Measurements from ENCODE around the gene RABL6.

Gene RABL6

GRCh38 chr9:136852664-136853595 is 45.2 kb downstream of the RABL6 start:
- Histone ChIP-seq H3K27me3 (ENCODE audit: insufficient read depth, low read depth) (no peaks in the 10 kb centered on the region), H3K36me3 (ENCODE audit: insufficient read depth) (no peaks in the 10 kb centered on the region), H2AFZ (ENCODE audit: low read depth) (no peak overlapping the region), H3K4me2 (no peak overlapping the region), H4K20me1 (ENCODE audit: insufficient read depth) (no peaks in the 10 kb centered on the region), H3K79me2 (ENCODE audit: insufficient read depth, low read depth) (no peaks in the 10 kb centered on the region), H3K4me1 (ENCODE audit: low read depth, poor library complexity, severe bottlenecking) (peaks cover 2% of the 10 kb centered on the region), H3K4me3 (IDR thresholded peaks at IDR 0.05; ENCODE audit: insufficient read depth, low read depth, low read length) (no peak overlapping the region), H3K9ac (no peak overlapping the region), H3K27ac (no peak overlapping the region)
- TF ChIP-seq, protein P1, sequence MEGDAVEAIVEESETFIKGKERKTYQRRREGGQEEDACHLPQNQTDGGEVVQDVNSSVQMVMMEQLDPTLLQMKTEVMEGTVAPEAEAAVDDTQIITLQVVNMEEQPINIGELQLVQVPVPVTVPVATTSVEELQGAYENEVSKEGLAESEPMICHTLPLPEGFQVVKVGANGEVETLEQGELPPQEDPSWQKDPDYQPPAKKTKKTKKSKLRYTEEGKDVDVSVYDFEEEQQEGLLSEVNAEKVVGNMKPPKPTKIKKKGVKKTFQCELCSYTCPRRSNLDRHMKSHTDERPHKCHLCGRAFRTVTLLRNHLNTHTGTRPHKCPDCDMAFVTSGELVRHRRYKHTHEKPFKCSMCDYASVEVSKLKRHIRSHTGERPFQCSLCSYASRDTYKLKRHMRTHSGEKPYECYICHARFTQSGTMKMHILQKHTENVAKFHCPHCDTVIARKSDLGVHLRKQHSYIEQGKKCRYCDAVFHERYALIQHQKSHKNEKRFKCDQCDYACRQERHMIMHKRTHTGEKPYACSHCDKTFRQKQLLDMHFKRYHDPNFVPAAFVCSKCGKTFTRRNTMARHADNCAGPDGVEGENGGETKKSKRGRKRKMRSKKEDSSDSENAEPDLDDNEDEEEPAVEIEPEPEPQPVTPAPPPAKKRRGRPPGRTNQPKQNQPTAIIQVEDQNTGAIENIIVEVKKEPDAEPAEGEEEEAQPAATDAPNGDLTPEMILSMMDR (conservative IDR thresholded peaks at IDR 0.05; ENCODE audit: low read depth, low read length) = no peak

DNA sequence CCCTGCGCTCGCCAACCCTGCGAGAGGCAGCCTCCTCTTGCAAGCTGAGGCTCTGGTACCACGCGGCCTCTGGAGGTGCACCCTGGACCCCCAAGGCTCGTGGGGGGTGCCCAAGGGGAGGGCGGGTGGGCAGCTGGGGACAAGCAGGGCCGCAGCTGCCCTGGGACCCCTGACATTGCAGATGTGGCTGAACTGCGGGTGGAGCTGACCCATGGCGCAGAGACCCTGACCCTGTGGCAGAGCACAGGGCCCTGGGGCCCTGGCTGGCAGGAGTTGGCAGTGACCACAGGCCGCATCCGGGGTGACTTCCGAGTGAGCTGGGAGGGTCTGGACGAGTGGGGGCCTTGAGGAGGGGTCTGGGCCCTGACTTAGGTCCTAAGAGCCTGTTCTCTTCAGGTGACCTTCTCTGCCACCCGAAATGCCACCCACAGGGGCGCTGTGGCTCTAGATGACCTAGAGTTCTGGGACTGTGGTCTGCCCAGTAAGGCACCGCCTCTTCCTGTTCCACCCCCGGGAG is 45.9 kb downstream of the RABL6 start:
- H3K4me3 ChIP-seq (IDR thresholded peaks at IDR 0.05; ENCODE audit: insufficient read depth, low read depth, low read length) = no peak overlapping the region
- no peaks in the 10 kb centered on the region for H3K36me3 ChIP-seq (ENCODE audit: insufficient read depth)
- no peak overlapping the region for H3K9ac ChIP-seq
- H3K4me2 ChIP-seq = no peak overlapping the region
- H3K27me3 ChIP-seq (ENCODE audit: insufficient read depth, low read depth) = no peaks in the 10 kb centered on the region
- peaks cover 2% of the 10 kb centered on the region for H3K4me1 ChIP-seq (ENCODE audit: low read depth, poor library complexity, severe bottlenecking)
- TF ChIP-seq, protein P1 (conservative IDR thresholded peaks at IDR 0.05; ENCODE audit: low read depth, low read length) = no peak
- H3K27ac ChIP-seq = no peak overlapping the region
- H4K20me1 ChIP-seq (ENCODE audit: insufficient read depth) = no peaks in the 10 kb centered on the region
- H2AFZ ChIP-seq (ENCODE audit: low read depth) = no peak overlapping the region
- no peaks in the 10 kb centered on the region for H3K79me2 ChIP-seq (ENCODE audit: insufficient read depth, low read depth)

DNA sequence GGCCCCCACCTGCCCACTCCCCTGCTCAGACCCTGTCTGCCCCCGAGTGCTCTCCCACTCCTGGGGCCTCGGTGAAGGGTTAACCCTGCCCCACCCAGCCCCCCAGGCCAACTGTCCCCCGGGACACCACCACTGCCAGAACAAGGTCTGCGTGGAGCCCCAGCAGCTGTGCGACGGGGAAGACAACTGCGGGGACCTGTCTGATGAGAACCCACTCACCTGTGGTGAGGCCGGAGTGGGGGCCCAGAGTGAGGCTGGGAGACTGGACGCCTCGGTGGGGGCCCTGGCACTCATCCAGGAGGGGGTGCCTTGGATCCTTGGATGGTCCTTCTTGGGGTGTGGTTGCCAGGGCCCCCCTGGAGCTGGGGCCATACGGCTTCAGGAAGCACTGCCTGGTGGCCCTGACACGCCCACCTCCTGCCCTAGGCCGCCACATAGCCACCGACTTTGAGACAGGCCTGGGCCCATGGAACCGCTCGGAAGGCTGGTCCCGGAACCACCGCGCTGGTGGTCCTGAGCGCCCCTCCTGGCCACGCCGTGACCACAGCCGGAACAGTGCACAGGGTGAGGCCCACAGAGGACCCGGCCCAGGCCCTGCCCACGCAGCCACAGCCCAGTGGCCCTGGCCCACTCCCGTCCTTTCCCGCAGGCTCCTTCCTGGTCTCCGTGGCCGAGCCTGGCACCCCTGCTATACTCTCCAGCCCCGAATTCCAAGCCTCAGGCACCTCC is 46.5 kb downstream of the RABL6 start:
- H3K36me3 ChIP-seq (ENCODE audit: insufficient read depth) = no peaks in the 10 kb centered on the region
- no peaks in the 10 kb centered on the region for H3K27me3 ChIP-seq (ENCODE audit: insufficient read depth, low read depth)
- H2AFZ ChIP-seq (ENCODE audit: low read depth) = no peak overlapping the region
- peaks cover 2% of the 10 kb centered on the region for H3K4me1 ChIP-seq (ENCODE audit: low read depth, poor library complexity, severe bottlenecking)
- H3K79me2 ChIP-seq (ENCODE audit: insufficient read depth, low read depth) = no peaks in the 10 kb centered on the region
- no peaks in the 10 kb centered on the region for H4K20me1 ChIP-seq (ENCODE audit: insufficient read depth)
- no peak overlapping the region for H3K27ac ChIP-seq
- no peak overlapping the region for H3K4me2 ChIP-seq
- no peak overlapping the region for H3K4me3 ChIP-seq (IDR thresholded peaks at IDR 0.05; ENCODE audit: insufficient read depth, low read depth, low read length)
- H3K9ac ChIP-seq = no peak overlapping the region
- TF ChIP-seq, protein P1 (conservative IDR thresholded peaks at IDR 0.05; ENCODE audit: low read depth, low read length) = no peak

- Histone ChIP-seq H3K4me2 (no peak overlapping the region), H3K4me1 (ENCODE audit: low read depth, poor library complexity, severe bottlenecking) (no peaks in the 10 kb centered on the region), H4K20me1 (ENCODE audit: insufficient read depth) (no peaks in the 10 kb centered on the region)
These were observed 47.2 kb downstream of the RABL6 start for GRCh38 chr9:136854842-136855460.

More at GRCh38 chr9:136854842-136855460, 47.2 kb downstream of the RABL6 start:
- H3K36me3 ChIP-seq (ENCODE audit: insufficient read depth) = no peaks in the 10 kb centered on the region
- H3K4me3 ChIP-seq (IDR thresholded peaks at IDR 0.05; ENCODE audit: insufficient read depth, low read depth, low read length) = no peak overlapping the region
- no peak overlapping the region for H3K9ac ChIP-seq
- H3K79me2 ChIP-seq (ENCODE audit: insufficient read depth, low read depth) = no peaks in the 10 kb centered on the region
- no peak overlapping the region for H3K27ac ChIP-seq
- TF ChIP-seq, protein P1 (conservative IDR thresholded peaks at IDR 0.05; ENCODE audit: low read depth, low read length) = no peak
- H2AFZ ChIP-seq (ENCODE audit: low read depth) = no peak overlapping the region
- H3K27me3 ChIP-seq (ENCODE audit: insufficient read depth, low read depth) = no peaks in the 10 kb centered on the region
